Astrocyte of the spinal cord (primary cell): ENCODE data around the gene PBLD.

Experiments
- DNase-seq: peaks from one replicate; pipeline ENCODE4 v3.0.0; 2011; ENCODE audit warnings: low read depth, low spot score
- H3K4me3 ChIP-seq: 2 replicates; pipeline ENCODE4 v1.5.1; 2011; ENCODE audit warnings: low read depth, mild to moderate bottlenecking, low read length, moderate library complexity
- in situ Hi-C: cut with HindIII; loops from 2 replicates; pipeline ENCODE4 v1.10.0; 2017; ENCODE audit warnings: low sequenced_read_pairs
- TF ChIP-seq, protein P1 (sequence below): IDR thresholded peaks from 2 replicates; pipeline ENCODE4 v1.5.1; 2012; ENCODE audit warnings: low read depth, mild to moderate bottlenecking, low read length, inconsistent platforms

The PBLD gene

GRCh38 chr10:68342909-68343516 is 10.3 kb upstream of the PBLD start:
- in situ Hi-C loops, result no loop called here
- TF ChIP-seq, protein P1, sequence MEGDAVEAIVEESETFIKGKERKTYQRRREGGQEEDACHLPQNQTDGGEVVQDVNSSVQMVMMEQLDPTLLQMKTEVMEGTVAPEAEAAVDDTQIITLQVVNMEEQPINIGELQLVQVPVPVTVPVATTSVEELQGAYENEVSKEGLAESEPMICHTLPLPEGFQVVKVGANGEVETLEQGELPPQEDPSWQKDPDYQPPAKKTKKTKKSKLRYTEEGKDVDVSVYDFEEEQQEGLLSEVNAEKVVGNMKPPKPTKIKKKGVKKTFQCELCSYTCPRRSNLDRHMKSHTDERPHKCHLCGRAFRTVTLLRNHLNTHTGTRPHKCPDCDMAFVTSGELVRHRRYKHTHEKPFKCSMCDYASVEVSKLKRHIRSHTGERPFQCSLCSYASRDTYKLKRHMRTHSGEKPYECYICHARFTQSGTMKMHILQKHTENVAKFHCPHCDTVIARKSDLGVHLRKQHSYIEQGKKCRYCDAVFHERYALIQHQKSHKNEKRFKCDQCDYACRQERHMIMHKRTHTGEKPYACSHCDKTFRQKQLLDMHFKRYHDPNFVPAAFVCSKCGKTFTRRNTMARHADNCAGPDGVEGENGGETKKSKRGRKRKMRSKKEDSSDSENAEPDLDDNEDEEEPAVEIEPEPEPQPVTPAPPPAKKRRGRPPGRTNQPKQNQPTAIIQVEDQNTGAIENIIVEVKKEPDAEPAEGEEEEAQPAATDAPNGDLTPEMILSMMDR, result no peak
- no peak overlapping the region for H3K4me3 ChIP-seq
- DNase-seq, result no peak

- no peak for DNase-seq
- in situ Hi-C loops, result no loop called here
- TF ChIP-seq, protein P1, result no peak
- H3K4me3 ChIP-seq, result no peak overlapping the region
Measured at GRCh38 chr10:68340358-68341080, 7.8 kb upstream of the PBLD start.

DNA sequence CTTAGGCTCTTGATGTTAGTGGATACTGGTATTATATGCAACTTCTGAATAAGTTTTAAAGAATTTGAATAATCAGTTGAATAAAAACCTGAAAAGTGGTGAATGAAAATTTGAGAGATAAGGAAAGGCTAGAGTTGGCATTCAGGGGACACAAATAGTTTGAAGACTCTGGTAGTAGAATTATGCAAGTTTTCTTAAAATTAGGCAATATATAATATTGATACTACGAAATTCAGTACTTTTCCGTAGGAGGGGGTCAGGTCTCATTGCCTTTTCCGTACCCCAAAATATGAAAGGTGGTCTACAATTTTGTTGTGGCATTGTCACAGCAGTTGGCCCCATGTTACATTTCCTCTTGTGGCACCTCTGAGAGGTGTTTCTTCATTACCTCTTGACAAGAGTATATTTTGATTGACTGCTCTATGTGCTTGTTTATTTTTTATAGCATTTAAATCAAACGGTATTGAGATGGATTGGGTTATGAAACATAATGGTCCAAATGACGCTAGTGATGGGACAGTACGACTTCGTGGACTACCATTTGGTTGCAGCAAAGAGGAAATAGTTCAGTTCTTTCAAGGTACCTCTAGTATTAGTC is 4.1 kb upstream of the PBLD start:
- TF ChIP-seq, protein P1, result no peak
- H3K4me3 ChIP-seq, result no peak overlapping the region
- DNase-seq, result no peak
- in situ Hi-C loops, result no loop called here

GRCh38 chr10:68334672-68335467 is 2.1 kb upstream of the PBLD start:
- in situ Hi-C loops, result no loop called here
- TF ChIP-seq, protein P1, result no peak
- peak overlapping the region; percentile 94 for H3K4me3 ChIP-seq
- DNase-seq, result no peak

GRCh38 chr10:68333440-68334431 is 1.0 kb upstream of the PBLD start:
- TF ChIP-seq, protein P1, result no peak
- DNase-seq, result no peak
- in situ Hi-C loops, result no loop called here
- H3K4me3 ChIP-seq, result peak overlapping the region; percentile 94
